GM19372 (cell line): ENCODE measurements around the gene PAFAH2.

ENCODE experiments used
- ATAC-seq: cut with Tn5 transposase; IDR thresholded peaks from one replicate; pipeline ENCODE4 v1.9.1; 2021; ENCODE audit warnings: mild to moderate bottlenecking, low read depth, moderate library complexity; ENCODE audit not compliant: unreplicated experiment

PAFAH2 gene

GRCh38 chr1:25911162-25911561 lies 86.7 kb downstream of the PAFAH2 start:
- no peak for ATAC-seq
